Stimulated activated CD8-positive, alpha-beta memory T cell treated with anti-CD3 and anti-CD28 coated beads, Interleukin-12 subunit alpha, Interleukin-12 subunit beta, amount 100 ng/mL, for 1 hour (primary cell): ENCODE results near the gene HOXD3.
A peak's percentile ranks its signal among the peaks of the same experiment; 100 is the strongest.

Experiments
- DNase-seq: peaks from one replicate; pipeline ENCODE4 v3.0.0-alpha.2; 2020; ENCODE audit warnings: low read depth

The HOXD3 gene

DNA sequence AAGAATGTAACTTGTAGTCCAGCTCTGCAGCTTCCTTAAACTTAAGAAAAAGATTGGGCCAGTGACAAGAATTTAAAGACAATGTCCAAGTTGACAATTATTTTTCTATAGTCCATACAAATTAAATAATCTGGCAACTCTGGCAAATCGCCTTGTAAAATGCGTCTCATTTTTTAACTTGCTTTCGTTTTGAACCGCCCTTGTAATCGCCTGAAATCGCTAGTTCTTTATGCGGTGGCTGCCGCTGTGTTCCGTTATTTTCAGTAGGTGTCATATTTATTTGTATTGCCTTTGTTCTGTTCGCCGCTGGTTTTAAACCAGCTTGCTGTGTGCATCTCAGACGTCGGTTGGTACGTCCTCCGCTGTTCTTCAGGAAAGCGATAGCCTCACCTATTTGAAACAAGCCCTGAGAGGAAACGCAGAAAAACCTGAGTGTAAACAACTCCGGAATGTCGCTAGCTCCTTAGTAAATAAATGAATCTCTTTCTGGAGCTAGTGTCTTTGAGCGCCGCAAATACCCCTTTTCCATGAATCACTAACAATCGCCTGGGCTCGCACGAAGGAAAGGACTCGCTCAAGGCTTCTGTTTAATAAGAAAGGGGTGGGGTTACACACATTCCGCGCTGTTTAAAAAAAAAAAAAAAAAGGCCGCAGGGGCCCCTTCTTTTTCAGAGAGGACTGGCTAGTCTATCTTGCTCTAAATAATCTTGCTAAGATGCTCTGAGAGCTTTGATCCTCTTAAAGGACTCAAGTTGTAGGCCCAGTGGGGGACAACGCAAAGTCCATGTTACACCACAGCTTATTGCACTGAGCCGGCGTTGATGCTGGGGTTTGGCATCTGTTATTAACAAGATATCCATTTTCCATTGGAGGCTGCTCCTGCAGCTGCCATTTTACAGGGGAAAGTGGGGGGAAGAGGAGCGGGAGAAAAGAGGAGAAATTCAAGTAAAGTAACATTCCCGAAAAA lies 24.6 kb upstream of the HOXD3 start:
- no peak for DNase-seq

DNA sequence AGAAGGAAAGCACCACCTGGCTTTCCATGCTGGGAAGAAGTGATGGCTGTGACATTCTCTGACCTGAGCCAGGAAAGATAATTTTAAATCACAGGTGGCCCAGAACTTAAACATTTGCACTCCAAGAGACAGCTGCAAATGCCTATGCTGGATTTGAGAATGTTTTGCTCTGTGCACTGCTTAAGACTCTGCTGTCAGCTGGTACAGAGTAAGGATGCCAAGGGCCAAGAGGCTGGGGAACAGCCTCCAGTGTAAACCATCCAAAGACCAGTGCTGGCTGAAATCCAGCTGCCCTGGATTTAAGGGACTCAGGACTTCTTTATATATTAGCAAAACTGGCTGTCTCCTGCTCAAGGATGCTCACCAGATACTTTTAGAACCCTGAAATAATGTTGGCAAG lies 23.7 kb upstream of the HOXD3 start:
- DNase-seq: no peak

DNA sequence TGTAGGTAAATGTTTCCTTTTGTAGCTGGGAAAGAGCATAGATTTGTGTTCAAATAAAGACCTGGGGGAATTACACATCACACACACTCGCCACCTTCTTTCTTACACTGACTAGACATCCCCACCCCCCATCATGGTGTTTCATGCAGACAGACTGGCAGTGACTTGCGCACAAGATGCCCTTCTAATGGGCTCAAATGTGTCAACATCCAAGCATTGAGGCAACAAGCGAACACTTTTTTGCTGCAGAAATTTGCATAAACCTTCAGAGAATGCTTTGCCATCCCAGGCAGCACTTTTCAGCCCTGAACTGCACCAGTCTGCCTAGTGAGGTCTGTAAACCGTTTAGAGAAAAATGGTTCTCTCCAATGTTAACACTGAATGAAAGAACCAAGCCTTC lies 23.1 kb upstream of the HOXD3 start:
- no peak for DNase-seq

DNA sequence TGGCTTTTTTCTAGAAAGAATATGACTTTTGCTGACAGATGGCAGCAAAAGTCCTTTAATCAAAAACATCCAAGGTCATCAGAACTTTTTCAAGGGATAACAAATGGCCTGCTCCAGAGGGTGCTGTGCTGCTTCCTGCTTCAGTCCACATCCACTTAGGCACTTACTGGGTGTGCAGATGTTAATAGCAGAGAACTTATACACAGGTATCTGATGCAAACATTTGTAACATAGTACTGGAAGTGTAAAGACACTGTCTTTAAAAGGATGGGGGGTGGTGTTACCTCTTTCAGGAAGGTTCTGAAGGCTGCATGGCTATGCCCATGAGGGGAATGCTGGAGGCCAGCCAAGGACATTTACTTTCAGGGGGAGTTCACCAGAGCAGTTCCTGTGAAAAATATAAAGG lies 22.1 kb upstream of the HOXD3 start:
- DNase-seq: no peak

DNA sequence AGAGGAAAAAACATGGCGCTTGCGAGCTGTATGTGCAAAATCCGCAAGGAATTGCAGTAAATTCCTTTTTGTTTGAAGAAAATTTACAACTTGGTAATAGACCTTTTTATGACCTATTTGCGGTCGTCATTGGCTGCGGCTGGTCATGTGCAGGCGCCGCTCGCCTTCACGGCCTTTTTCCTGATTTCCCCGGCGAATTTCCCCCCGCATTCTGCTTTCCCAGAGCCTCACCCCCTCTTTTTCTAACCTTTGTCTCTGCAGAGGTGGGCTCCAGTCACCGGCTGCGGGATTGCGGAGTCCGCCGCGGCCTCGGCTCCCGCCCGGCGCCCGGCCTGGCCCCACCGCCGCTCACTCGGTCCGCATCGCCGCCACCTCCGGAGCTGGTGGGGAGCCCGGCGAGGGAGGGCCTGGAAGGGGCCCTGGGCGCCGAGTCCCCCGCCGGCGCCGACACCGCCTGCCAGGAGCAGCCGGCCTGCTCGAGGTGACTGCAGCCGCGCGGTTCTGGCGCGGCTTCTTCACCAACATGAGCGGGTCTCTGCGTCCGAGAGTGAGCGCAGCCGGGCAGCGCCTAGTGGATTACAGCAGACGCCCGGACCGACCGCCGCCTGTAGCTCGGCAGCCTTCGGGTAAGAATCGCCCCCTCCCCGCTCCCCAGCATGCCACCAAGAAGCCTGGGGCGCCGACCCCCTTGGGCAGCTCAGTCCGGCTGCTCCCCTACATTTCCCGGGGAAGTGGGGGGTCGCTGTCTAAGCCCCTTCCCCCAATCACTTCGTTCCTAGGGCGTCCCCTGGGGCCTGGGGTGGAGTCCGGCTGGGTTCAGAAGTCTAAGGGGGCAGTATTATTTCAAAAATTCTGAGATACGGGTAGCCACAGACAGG lies 20.5 kb upstream of the HOXD3 start:
- DNase-seq: no peak

DNA sequence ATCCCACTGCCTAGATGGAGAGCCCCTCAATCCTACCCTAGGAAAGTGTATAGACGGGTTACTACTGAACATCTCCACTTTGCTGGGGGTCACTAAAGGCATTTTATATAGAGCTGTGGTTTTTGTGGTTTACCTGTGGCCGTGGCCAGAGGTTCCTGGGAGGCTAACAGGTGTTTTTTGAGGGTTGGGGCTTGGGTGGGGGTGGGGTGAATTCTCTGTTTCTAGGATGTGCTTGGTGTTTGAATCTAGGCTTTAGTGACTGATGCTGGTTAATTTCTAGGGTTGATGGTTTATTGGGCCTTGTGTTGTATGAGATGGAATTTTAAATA lies 19.9 kb upstream of the HOXD3 start:
- no peak for DNase-seq

DNA sequence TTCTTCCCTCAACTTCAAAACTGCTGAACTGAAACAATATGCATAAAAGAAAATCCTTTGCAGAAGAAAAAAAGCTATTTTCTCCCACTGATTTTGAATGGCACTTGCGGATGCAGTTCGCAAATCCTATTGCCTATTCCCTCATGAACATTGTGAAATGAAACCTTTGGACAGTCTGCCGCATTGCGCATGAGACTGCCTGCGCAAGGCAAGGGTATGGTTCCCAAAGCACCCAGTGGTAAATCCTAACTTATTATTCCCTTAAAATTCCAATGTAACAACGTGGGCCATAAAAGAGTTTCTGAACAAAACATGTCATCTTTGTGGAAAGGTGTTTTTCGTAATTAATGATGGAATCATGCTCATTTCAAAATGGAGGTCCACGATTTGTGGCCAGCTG lies 19.2 kb upstream of the HOXD3 start:
- no peak for DNase-seq

DNA sequence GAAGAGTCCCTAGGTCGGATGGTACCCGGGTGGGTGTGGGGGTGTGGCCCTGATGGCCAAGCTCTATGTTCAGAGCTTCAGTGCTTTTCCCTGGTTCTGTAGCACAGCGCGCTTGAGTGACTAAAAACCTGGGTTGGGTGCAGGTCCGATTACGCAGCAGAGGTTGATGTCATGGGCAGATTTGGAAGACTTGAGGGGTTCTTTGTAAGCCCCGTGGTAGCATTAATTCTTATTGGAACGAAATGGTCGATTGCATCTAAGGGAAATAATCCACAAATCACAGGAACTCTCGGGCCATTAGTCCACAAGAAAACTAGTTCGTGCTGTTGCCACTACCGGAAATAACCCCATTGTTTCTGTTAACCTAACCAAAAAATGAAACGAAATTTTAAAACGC lies 18.6 kb upstream of the HOXD3 start:
- DNase-seq: no peak

DNA sequence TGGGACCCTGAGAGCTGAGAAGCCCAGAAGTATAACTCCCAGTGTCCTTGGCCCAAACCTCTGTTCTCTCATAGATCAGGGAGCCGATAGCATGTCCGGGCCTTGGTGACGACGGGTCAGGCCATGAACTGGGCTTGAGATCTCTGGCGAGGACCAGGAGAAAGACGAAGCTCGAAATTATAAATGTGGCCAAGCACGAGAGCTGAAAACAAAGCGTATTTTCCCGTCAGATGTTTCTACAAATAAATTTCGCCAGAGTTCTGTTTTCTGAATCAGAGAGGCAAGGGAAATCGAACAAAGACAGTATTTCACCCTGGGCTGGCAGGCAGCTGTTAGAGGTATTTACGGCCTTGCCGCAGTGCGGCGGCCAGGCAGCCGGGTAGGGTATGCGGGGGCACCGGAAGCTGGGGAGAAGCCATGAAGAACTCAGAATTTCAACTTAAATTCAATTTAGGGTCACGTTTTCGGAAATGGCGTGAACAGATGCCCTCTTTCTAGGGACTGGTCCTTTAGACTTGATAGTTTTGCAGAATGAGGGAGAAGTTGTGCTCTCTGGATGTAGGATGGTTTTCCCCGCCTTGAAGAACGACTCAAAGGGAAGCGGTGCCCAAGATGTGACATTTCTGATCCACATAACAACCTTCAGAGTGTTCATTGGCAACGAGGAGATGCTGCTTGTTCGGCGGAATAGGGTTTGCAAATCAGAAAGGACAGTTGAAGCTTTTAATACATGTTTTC lies 18.0 kb upstream of the HOXD3 start:
- DNase-seq: no peak

DNA sequence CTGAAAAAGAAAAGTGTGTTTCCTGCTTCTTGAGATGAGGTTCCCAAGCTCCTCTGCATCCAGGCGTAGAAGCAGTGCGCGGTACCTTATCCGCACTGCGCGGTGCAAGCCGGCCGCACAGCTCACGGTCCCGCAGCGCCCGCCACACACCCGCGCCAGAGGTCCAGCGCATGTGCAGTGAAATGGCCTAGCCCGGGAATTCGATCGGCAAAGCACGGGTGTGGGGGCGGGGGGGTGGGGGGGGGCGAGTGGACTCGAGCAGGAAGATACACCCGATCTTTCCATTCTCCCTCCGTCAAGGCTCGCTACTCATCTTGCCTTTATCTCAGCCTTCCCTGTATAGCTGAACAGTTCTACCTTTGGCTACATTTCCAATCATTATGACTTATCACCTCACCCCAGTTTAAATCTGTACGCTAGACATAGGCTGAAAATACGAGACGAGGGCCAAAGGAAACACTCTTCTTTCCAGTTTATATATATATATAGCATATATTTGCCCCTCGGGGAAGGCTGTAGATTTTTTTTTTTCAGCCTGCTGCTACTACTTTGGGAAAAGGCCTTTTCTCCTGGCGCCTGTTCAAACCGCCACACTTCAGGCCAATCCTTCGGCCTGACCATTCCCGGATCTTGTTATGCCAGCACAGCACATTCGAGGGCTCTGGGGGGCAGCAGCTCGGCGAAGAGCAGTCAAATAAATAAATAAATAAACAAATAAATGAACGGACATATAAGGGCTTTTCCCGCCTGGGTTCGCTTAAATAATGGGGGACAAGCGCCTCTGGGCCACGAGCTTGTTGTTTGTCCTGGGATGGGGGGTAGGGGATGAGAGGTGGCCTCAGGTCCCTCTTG lies 17.2 kb upstream of the HOXD3 start:
- no peak for DNase-seq

DNA sequence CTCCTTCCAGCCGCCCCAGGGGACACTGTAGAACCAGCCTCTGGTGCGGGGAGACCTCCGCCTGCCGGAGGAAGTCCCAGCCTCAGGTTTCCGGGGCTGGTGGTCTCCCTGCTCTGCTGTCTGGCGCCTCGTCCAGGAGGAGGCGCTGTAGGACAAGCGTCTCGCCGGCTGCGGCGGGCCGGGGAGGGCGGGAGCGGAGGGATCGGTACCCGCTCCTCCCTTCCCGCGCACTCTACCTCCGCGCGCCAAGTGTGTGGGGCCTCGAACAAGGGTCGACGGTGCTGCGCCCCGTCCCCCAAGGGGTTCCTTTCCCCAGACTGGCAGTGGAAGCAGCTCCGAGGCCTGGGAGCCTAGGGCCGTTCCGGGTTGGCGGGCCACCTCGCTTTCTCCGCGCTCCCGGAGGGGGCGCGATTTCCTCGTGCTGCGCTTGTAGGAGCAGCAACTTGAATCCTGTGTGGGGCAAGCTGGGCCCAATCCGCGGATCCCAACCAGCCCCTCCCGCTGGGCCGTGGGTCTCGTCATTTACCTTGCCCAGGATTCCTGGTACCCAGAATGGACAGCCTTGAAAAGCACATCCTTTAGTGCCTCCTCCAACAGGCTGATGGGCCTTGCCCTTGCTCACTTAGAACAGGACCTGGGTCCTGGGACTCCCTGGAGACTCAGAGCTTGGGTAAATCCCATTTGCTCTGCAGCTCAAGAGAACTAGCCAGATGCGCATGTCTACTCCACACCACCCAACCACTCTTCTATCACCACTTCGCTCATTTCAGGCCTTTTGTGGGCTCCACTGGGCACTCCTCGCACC lies 16.4 kb upstream of the HOXD3 start:
- DNase-seq: peak; percentile 41

DNA sequence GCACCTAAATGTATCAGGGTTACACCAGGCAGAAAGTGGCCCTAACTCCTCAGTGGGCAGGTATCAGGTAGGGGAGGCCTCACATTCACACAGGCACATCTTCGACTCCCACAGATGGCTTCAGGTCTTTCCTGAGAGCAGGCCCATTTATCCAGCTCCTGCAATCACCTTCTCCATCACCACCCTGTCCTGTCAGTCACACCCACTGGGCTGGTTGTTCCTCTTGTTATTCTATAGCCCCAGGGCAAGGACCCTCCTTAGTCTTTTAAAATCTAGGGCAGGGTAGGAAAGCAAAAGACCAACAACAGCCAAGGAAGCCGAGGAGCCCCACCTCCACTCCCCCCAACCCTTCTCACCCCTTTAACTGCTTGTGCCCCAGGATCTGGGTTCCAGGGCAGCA lies 14.8 kb upstream of the HOXD3 start:
- DNase-seq: no peak

DNA sequence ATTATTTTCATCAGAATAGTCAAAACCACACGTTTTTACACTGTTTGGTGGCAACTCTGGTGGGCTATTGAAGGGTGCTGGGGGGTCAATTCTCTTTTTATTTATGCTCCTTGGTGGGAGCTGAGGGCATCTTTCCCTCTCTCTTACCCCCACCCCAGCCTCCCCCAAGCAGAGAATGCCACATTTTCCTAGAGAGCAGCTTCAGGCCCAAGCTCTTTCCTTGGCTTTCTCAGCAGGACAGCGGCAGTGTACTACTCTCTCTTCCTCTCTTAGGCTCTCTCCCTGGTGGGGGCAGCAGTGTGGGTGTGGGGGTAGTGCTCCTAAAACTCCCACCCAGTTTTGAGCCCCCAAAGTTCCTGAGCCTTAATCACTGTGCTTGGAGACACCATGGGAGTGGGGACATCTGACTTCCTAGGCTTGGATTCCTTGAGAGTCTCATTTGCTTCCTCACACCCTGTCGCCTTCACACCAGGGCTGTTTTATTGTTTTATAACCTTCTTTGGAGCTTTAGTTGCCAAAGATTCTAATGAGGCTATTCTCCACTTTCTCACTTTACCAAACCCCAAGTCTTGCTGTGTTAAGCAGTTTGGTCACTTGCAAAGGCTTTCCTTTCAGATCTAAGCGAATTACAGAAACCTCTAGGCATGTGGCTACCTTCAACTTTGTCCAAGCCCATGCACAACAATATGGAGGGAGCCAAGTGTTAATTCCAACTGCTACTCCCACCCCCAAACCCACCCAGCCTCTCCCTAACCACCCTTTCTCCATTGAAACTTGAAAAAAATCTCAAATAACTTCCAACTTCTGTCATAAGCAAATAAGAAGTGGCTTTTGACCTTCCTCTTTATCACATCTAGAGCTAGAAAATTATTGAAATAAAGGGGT lies 11.8 kb upstream of the HOXD3 start:
- no peak for DNase-seq

DNA sequence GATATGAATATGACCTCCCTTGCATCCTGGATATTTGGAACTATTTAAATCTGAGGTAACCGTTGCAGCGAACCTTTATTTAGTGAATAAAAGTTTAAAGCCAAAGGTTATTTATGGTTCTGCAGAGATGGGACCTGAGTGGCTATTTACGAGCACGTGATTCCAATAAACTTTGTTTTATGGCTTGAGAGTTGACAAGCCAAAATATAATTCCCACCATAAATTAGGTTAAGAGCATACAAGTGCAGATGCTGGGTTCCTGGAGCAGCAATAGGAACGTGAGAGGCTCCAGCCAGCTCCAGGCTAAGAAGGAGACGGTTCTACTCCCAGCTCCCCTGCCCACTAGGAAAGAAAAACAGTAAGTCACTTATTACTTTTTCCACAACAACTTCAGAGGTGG lies 11.0 kb upstream of the HOXD3 start:
- no peak for DNase-seq

DNA sequence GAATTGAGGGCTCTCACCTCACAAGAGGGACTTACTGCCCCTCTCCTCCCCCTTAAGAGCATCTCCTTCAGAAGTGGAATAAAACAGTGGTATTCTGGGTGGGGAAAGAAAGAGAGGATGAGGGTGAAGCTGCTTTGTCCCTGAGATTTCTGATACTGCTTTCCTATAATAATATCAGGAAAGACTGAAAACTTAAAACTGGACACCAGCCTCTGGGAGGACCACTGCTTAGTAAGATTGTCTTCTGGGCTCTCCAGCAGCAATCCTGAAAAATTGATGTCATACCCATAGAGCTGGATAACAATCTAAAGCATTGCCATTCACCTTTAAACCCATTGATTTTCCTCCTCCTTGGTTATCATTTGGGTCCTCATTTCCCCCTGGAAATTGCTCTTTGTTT lies 10.5 kb upstream of the HOXD3 start:
- DNase-seq: no peak

DNA sequence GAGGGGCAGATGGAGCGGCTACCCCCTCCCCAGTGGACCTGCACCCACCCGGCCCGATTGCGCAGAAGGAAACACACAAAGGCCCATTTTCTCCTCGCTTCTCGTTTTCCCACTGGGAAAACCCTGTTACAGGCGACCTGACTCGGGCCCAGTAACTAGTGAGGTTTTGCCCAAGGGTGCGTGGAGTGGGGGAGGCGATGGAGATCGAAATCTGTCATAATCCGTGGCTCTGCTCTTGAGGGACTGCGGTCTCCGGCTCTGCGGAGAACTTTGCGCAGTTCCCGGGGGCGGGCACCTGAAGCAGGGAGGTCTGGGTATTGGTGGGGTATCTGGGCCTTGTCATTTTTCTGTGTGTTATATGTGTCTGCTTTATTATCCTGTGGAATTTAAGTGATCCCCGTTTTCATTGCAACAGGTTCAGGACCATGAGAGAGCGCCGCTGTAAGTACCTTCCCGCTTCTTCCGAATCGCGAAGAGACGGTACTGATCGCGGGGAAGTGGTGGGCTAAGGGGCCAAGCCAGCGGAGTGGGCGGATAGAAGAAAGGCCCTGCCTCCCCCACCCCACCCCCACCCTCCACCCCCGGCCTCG lies 9.8 kb upstream of the HOXD3 start:
- DNase-seq: no peak

DNA sequence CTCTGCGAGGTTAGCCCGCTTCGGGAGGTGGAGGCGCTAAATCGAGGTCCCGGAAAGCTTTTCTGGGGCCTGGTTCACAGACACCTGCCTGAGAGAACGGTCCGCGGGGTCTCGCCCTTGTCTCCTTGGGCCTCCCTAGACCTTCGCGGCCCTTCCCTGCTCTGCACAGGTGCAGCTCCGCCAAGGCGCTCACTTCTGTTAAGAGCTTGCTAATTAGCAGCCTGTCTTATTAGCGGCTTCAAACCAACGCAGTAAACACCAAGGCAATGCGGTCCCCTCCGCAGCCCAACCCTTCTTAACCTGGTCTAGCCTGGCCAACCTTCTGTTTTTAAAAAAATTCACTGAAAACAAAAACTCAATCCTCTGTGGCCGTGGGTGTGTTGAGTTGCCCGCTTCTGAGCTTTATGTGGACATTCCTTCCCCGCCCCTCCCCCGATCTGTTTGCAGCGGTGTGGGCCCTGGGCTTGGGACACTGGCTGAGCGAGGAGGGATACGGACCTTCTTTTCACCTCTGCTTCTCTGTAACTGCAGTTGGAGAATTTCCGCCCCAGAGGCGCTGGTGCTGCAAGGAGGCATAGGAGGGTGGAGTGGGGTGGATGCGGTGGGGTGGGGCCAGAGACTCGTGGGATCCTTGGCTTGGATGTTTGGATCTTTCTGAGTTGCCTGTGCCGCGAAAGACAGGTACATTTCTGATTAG lies 9.2 kb upstream of the HOXD3 start:
- DNase-seq: no peak

DNA sequence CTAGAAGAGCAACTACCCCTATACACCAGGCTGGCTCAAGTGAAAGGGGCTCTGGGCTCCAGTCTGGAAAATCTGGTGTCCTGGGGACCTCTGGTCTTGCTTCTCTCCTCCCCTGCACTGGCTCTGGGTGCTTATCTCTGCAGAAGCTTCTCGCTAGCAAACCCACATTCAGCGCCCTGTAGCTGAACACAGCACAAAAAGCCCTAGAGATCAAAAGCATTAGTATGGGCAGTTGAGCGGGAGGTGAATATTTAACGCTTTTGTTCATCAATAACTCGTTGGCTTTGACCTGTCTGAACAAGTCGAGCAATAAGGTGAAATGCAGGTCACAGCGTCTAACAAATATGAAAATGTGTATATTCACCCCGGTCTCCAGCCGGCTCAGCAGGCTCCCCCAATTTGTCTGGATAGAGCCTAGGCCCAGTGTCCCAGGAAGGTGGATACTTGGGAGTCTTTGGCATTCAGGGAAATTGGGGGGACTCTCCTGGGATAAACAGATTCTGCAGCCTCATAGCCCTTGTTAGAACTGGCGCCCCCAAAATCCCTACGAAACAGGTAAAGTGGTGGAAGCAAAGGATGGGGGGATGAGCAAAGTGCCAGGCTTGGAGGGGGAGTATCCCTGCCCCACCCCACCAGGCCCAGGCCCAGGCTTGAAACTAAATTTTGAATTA lies 8.2 kb upstream of the HOXD3 start:
- DNase-seq: no peak
